Heart left ventricle (tissue), 13 donors: ENCODE measurements around the gene CACNA1S.

Experiments
- POLR2A ChIP-seq, 2 donors: fragments of 450-650 bp; IDR thresholded peaks; one replicate each; pipeline ENCODE4 v1.6.1; 2017; ENCODE audit warnings: antibody characterized with exemption in 2 of 2, mild to moderate bottlenecking in 2 of 2, moderate library complexity in 2 of 2
- TF ChIP-seq, protein P1 (sequence below), 12 donors: fragments of 200-600 bp; sonication (generic) in 4 of 12; IDR thresholded peaks; one replicate each; pipeline versions ENCODE4 v1.5.0 to v1.8.0; 2018 to 2022; ENCODE audit warnings: antibody characterized with exemption in 12 of 12, mild to moderate bottlenecking in 5 of 12
- donor health status: ischemic (EF 13 %, LVEDD 7.1; RV severe dilation, severe dysfunction).
- donor health status: DM: no; HTN: yes; CAD: no.
- donor health status: DM: no; HTN: no; CAD: no.
- donor health status: ischemic (EF 25% LVEDD 6.9; RV normal size, moderate dysfunction).
- donor health status: ischemic (EF 25% LVEDD 5.7; RV mildly dilated, moderate dysfunction).
- donor health status: ischemic (EF 35%, LVEDD 5.7; RV mildly dilated, moderate dysfunction).
- donor health status: nonischemic (EF 11% LVEDD 7.7; RV severe dilation, severe dysfunction).
- donor health status: DM: yes; HTN: yes; CAD: no.
- donor health status: PGD.
- donor health status: ischemic (EF 29% LVEDD 5.4; RV normal size, mild dysfunction).
- donor health status: nonischemic (EF 23%, LVEDD 6.1; RV moderate dilation, normal function).

DNA sequence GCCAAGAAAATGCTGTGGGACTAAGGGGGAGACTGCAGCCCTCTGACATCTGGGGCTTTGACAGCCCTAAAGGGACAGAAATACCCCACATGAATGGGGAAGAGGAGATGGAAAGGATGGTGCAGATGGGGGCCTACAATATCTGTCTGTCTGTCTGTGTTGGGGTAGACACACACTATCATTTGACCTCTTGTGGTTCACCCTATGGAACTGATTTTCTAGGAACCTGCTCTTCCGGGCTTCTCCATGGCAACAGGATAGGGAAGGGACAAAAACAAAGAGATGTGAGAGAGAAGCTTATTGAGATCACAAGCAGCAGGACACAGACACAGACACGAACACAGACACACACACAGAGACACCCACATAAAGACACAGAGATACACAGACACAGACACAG, 105.8 kb downstream of the CACNA1S start:
- TF ChIP-seq, protein P1, sequence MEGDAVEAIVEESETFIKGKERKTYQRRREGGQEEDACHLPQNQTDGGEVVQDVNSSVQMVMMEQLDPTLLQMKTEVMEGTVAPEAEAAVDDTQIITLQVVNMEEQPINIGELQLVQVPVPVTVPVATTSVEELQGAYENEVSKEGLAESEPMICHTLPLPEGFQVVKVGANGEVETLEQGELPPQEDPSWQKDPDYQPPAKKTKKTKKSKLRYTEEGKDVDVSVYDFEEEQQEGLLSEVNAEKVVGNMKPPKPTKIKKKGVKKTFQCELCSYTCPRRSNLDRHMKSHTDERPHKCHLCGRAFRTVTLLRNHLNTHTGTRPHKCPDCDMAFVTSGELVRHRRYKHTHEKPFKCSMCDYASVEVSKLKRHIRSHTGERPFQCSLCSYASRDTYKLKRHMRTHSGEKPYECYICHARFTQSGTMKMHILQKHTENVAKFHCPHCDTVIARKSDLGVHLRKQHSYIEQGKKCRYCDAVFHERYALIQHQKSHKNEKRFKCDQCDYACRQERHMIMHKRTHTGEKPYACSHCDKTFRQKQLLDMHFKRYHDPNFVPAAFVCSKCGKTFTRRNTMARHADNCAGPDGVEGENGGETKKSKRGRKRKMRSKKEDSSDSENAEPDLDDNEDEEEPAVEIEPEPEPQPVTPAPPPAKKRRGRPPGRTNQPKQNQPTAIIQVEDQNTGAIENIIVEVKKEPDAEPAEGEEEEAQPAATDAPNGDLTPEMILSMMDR (IDR thresholded peaks at IDR 0.05): no peak
- no peak for TF ChIP-seq POLR2A (IDR thresholded peaks at IDR 0.05)
